ENCODE results near the gene ZNF777. TPM values are rescaled to one million over a fixed set of nuclear protein-coding genes. Genes with fewer than 3 reads are reported as not detected.
"Not testable (repeated sequence)": the region's sequence is repeated elsewhere in the genome, so short reads cannot be mapped to it uniquely, and the experiment has no call there.

ZNF777 gene
- total RNA-seq, 4 donors from 2014 or later: 6.5 to 12.4 (median 9.9) TPM

- DNase-seq: no peak
- no peaks in the 10 kb centered on the region for H3K27me3 ChIP-seq
- no peak overlapping the region for H3K4me3 ChIP-seq
- TF ChIP-seq POLR2A (IDR thresholded peaks at IDR 0.05): no peak
- TF ChIP-seq CTCF (IDR thresholded peaks at IDR 0.05): no peak
- no peaks in the 10 kb centered on the region for H3K36me3 ChIP-seq
- no peak overlapping the region for H3K27ac ChIP-seq
- H3K4me1 ChIP-seq: no peaks in the 10 kb centered on the region
- H3K9me3 ChIP-seq: no peaks in the 10 kb centered on the region
These were observed 56.0 kb downstream of the ZNF777 start for GRCh38 chr7:149404825-149405224.

GRCh38 chr7:149404396-149404795 is 56.5 kb downstream of the ZNF777 start:
- no peaks in the 10 kb centered on the region for H3K4me1 ChIP-seq
- H3K4me3 ChIP-seq: no peak overlapping the region
- H3K36me3 ChIP-seq: no peaks in the 10 kb centered on the region
- H3K9me3 ChIP-seq: no peaks in the 10 kb centered on the region
- H3K27me3 ChIP-seq: no peaks in the 10 kb centered on the region
- no peak for DNase-seq
- TF ChIP-seq CTCF (IDR thresholded peaks at IDR 0.05) (no peak), POLR2A (IDR thresholded peaks at IDR 0.05) (no peak)
- H3K27ac ChIP-seq: no peak overlapping the region

DNA sequence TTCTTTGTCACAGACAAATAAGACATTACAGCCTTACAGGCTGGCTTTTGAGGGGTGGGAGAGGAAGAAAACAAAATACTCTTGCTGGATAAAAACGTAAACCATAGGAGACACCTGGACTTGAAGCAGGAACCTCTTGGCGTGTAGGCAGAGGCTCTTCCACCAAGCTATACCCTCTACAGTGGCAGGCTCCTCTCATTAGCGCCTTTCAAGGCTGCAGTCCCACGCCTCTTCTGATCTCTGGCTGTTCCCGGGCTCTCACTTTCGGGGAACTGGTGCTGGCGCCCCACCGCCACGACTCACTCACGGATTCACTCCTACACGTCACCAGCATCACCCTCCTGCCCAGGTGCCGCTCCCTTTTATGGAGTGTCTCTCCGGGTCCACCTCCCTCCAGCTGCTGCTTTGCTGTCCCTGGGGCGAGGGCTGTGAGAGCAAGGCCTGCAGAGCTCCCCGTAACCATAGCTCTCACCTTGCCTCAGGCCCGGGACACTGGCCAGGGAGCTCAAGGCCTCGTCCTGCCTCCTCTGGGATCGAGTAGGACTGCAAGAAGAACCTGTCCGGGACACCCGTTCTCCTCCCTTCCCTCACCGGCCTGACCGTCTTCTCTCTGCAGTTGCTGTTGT is 62.6 kb downstream of the ZNF777 start:
- H3K27ac ChIP-seq: no peak overlapping the region
- no peaks in the 10 kb centered on the region for H3K4me1 ChIP-seq
- no peaks in the 10 kb centered on the region for H3K36me3 ChIP-seq
- H3K27me3 ChIP-seq: no peaks in the 10 kb centered on the region
- H3K9me3 ChIP-seq: peaks cover 0 to 5% (median 0%) of the 10 kb centered on the region in 4 donors
- DNase-seq: no peak
- TF ChIP-seq CTCF (IDR thresholded peaks at IDR 0.05): no peak
- TF ChIP-seq POLR2A (IDR thresholded peaks at IDR 0.05): no peak
- H3K4me3 ChIP-seq: no peak overlapping the region

DNA sequence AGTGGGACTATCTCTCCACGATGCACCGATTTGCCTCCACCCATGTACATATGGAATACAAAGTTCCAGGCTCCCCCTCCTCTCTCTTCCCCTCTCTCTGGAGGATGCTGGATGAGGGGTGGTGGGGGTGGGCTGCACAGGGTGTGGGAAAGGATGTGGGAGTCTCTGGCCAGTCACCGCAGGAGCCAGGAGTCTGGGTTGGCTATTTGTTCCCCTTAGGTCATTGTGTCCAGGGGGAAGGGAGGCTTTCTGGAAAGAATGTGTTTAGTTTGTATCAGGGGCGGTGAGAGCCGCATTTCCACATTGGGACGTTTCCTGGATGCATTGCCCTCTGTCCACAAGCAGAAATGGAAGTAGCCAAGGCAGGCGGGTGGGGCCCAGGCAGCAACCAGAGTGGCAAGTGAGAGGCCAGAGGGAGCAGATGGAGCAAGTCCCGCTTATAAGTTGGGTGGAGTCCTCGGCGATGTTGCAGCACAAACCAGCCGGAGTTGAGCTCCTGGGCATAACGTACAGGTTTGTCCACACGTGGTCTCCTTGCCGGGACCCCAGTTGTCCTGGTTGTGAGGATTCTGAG is 63.3 kb downstream of the ZNF777 start:
- no peaks in the 10 kb centered on the region for H3K4me1 ChIP-seq
- TF ChIP-seq CTCF (IDR thresholded peaks at IDR 0.05): no peak
- TF ChIP-seq POLR2A (IDR thresholded peaks at IDR 0.05): no peak

DNA sequence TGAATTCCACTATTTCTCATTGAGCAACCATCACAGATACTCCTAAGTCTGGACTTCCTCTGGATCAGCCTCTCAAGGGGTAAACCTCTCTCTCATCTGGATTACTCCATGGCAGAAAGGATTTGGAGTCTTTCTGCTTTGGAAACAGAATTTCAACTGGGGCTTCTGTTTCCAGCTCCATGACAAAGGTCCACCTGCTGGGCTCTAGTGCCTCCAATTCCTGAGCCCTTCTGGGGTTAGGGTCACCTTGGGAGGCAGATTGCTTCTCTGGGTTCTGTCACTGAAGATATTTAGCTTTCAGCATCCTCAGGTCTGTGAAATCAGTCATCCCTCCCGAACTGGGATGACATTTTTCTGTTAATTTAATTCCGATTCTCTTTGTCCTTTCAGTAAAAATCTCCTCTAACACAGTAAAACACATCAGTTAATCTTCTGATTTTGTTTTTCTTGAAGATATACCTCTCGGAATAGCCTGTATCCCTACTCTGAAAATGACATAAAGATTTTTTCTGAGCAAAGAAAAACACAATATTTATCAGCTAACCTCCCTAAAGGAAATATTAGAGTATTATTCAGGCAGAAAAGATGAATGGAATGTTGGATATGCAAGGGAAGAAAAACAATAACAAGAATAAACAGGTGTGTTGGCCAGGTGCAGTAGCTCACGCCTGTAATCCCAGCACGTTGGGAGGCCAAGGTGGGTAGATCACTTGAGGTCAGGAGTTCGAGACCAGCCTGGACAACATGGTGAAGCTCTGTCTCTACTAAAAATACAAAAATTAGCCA is 72.1 kb downstream of the ZNF777 start:
- not testable (repeated sequence) for H3K27ac ChIP-seq, DNase-seq, H3K9me3 ChIP-seq, H3K27me3 ChIP-seq, H3K4me1 ChIP-seq, H3K4me3 ChIP-seq, H3K36me3 ChIP-seq

More for the DNA sequence above, 63.3 kb downstream of the ZNF777 start:
- no peak for DNase-seq
- Histone ChIP-seq H3K36me3 (no peaks in the 10 kb centered on the region), H3K27me3 (no peaks in the 10 kb centered on the region), H3K9me3 (peaks cover 0 to 5% (median 0%) of the 10 kb centered on the region in 4 donors), H3K4me3 (no peak overlapping the region), H3K27ac (no peak overlapping the region)

GRCh38 chr7:149386514-149386913 is 74.3 kb downstream of the ZNF777 start:
- not testable (repeated sequence) for H3K27me3 ChIP-seq, H3K4me1 ChIP-seq, H3K4me3 ChIP-seq, H3K9me3 ChIP-seq, H3K27ac ChIP-seq, DNase-seq, H3K36me3 ChIP-seq
